GM06990 (cell line): ENCODE data around the gene STH.

Source experiments
- DNase-seq: peaks from one replicate; pipeline ENCODE4 v3.0.0-alpha.2; 2011; ENCODE audit not compliant: insufficient read length; ENCODE audit errors: extremely low read depth
- H3K27me3 ChIP-seq: replicated peaks from 2 replicates; pipeline ENCODE4 v1.6.0; 2011; ENCODE audit warnings: low read length; ENCODE audit not compliant: control insufficient read depth, insufficient read depth
- H3K36me3 ChIP-seq: 2 replicates; pipeline ENCODE4 v1.5.1; 2011; ENCODE audit warnings: low read length; ENCODE audit not compliant: control insufficient read depth, insufficient read depth
- H3K4me3 ChIP-seq: replicated peaks from 2 replicates; pipeline ENCODE4 v1.5.1; 2011; ENCODE audit warnings: low read depth, mild to moderate bottlenecking, control low read depth, low read length
- CTCF ChIP-seq: IDR thresholded peaks from 2 replicates; pipeline ENCODE4 v1.5.1; 2011; ENCODE audit warnings: low read length, control low read depth, mild to moderate bottlenecking, inconsistent platforms; ENCODE audit not compliant: insufficient read depth, poor library complexity, severe bottlenecking

STH gene

GRCh38 chr17:46024590-46024989, 25.5 kb downstream of the STH start:
- H3K36me3 ChIP-seq = peaks cover 11% of the 10 kb centered on the region
- no peaks in the 10 kb centered on the region for H3K27me3 ChIP-seq
- DNase-seq = no peak
- H3K4me3 ChIP-seq = no peak overlapping the region
- TF ChIP-seq CTCF = no peak

- DNase-seq = no peak
- Histone ChIP-seq H3K27me3 (no peaks in the 10 kb centered on the region), H3K4me3 (no peak overlapping the region), H3K36me3 (peaks cover 11% of the 10 kb centered on the region)
- no peak for TF ChIP-seq CTCF
Observed at GRCh38 chr17:46025060-46025459, 26.0 kb downstream of the STH start.

- Histone ChIP-seq H3K27me3 (no peaks in the 10 kb centered on the region), H3K36me3 (peaks cover 13% of the 10 kb centered on the region), H3K4me3 (no peak overlapping the region)
- no peak for TF ChIP-seq CTCF
- no peak for DNase-seq
Observed at GRCh38 chr17:46025510-46026165, 26.6 kb downstream of the STH start.

GRCh38 chr17:46026166-46027047, 27.4 kb downstream of the STH start:
- H3K4me3 ChIP-seq = no peak overlapping the region
- no peak for DNase-seq
- H3K36me3 ChIP-seq = peaks cover 18% of the 10 kb centered on the region
- H3K27me3 ChIP-seq = no peaks in the 10 kb centered on the region
- TF ChIP-seq CTCF = no peak

GRCh38 chr17:46027048-46027975, 28.3 kb downstream of the STH start:
- TF ChIP-seq CTCF = no peak
- H3K27me3 ChIP-seq = no peaks in the 10 kb centered on the region
- H3K36me3 ChIP-seq = peaks cover 23% of the 10 kb centered on the region
- H3K4me3 ChIP-seq = no peak overlapping the region
- no peak for DNase-seq
